ENCODE measurements around the gene IGSF21.

The IGSF21 gene

DNA sequence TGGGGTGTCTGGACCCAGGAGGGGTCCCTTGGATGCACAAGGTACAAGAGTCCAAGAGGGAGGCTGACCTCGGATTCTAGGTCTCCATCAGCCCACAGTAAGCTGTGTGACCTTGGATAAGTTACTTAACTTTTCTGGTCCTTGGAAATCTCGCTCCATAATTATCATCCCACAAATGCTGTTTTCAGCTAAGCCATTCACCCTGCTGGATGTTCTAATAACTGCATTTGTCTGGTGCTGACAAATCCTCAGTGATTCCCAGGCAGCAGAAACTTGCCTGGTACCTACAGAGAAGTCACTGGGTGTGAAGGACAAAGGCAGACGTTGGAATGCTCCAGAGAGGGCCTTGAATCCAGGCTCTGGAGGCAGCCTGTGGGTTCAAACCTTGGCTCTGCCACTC lies 89.7 kb downstream of the IGSF21 start:
- Histone ChIP-seq H3K27me3 (replicated peaks; ENCODE audit: control insufficient read depth, insufficient read depth, low read length) (peaks cover 1% of the 10 kb centered on the region; the same call in 1 of the 2 replicates), H3K36me3 (ENCODE audit: control insufficient read depth, insufficient read depth, low read length) (no peaks in the 10 kb centered on the region), H3K4me3 (replicated peaks; ENCODE audit: low read depth, low read length) (no peak overlapping the region)
- TF ChIP-seq, protein P1, sequence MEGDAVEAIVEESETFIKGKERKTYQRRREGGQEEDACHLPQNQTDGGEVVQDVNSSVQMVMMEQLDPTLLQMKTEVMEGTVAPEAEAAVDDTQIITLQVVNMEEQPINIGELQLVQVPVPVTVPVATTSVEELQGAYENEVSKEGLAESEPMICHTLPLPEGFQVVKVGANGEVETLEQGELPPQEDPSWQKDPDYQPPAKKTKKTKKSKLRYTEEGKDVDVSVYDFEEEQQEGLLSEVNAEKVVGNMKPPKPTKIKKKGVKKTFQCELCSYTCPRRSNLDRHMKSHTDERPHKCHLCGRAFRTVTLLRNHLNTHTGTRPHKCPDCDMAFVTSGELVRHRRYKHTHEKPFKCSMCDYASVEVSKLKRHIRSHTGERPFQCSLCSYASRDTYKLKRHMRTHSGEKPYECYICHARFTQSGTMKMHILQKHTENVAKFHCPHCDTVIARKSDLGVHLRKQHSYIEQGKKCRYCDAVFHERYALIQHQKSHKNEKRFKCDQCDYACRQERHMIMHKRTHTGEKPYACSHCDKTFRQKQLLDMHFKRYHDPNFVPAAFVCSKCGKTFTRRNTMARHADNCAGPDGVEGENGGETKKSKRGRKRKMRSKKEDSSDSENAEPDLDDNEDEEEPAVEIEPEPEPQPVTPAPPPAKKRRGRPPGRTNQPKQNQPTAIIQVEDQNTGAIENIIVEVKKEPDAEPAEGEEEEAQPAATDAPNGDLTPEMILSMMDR (IDR thresholded peaks at IDR 0.05; ENCODE audit: insufficient read depth, low read length, poor library complexity, severe bottlenecking): no peak
- no peak for DNase-seq (ENCODE audit: extremely low read depth, insufficient read length)

DNA sequence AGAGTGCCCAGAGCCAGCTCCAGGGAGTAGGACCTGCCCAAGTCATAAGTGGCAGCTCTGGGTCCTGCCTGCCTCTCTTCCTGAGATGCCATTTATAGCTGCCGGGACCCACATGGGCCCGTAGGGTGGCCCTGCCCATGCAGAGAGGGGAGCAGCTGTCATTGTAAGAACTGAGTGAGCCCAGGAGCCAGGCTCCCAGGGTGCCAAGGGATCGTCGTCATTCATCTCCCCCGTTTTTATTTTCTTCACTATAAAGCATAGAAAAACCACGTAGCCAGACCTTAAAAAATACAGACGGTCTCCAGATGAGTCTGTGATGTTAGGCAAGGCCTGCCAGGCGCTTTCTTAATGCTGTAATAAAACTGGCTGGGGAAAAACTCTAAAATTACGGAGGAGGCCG lies 90.7 kb downstream of the IGSF21 start:
- no peak overlapping the region for H3K4me3 ChIP-seq (replicated peaks; ENCODE audit: low read depth, low read length)
- no peaks in the 10 kb centered on the region for H3K36me3 ChIP-seq (ENCODE audit: control insufficient read depth, insufficient read depth, low read length)
- DNase-seq (ENCODE audit: extremely low read depth, insufficient read length): no peak
- TF ChIP-seq, protein P1 (IDR thresholded peaks at IDR 0.05; ENCODE audit: insufficient read depth, low read length, poor library complexity, severe bottlenecking): no peak
- peaks cover 1% of the 10 kb centered on the region; the same call in 1 of the 2 replicates for H3K27me3 ChIP-seq (replicated peaks; ENCODE audit: control insufficient read depth, insufficient read depth, low read length)

DNA sequence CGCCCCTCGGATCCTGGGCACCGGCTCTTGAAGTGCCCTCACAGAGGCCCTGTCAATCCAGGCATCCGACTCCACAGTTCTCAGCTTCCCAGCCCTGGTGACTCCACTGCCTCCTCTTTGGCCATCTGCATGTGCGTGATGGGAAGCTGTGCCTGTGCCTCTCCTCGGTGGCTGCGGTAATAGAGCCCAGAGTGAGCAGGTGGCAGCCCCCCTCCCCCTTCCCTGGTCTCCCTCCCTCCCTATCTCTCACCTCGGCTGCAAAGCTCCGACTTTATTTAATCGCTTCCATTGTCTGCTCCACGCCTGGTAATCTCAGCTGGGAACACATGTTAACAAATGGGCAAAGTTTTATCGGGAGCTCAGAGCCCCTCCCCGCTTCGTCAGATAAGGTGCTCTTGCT lies 91.9 kb downstream of the IGSF21 start:
- DNase-seq (ENCODE audit: extremely low read depth, insufficient read length): no peak
- no peak overlapping the region for H3K4me3 ChIP-seq (replicated peaks; ENCODE audit: low read depth, low read length)
- no peaks in the 10 kb centered on the region for H3K36me3 ChIP-seq (ENCODE audit: control insufficient read depth, insufficient read depth, low read length)
- TF ChIP-seq, protein P1 (IDR thresholded peaks at IDR 0.05; ENCODE audit: insufficient read depth, low read length, poor library complexity, severe bottlenecking): no peak
- peaks cover 1% of the 10 kb centered on the region; the same call in 1 of the 2 replicates for H3K27me3 ChIP-seq (replicated peaks; ENCODE audit: control insufficient read depth, insufficient read depth, low read length)

DNA sequence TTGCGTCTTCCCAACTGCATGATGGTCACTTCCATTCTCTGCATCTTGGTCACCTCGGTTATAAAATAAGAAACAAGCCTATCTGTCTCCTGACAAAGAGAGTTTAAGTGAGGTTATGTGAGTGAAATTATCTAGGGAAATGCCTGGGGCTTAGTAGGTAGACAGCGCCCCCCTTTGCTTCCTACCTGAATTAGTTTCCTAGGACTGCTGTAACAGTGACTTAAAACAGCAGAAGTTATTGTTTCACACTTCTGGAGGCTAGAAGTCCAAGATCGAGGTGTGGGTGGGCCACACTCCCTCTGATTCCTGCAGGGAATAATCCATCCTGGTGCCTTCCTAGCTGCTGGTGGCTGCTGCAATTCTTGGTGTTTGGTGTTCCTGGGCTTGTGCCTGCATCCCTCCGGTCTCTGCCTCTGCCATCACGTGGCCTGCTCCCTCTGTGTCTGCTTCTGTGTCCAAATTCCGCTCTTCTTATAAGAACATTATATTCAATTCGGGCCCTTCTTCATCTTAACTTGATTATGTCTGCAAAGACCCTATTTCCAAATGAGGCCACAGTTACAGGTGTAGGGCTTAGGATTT lies 92.6 kb downstream of the IGSF21 start:
- TF ChIP-seq, protein P1 (IDR thresholded peaks at IDR 0.05; ENCODE audit: insufficient read depth, low read length, poor library complexity, severe bottlenecking): no peak
- peaks cover 1% of the 10 kb centered on the region; the same call in 1 of the 2 replicates for H3K27me3 ChIP-seq (replicated peaks; ENCODE audit: control insufficient read depth, insufficient read depth, low read length)
- no peak for DNase-seq (ENCODE audit: extremely low read depth, insufficient read length)

DNA sequence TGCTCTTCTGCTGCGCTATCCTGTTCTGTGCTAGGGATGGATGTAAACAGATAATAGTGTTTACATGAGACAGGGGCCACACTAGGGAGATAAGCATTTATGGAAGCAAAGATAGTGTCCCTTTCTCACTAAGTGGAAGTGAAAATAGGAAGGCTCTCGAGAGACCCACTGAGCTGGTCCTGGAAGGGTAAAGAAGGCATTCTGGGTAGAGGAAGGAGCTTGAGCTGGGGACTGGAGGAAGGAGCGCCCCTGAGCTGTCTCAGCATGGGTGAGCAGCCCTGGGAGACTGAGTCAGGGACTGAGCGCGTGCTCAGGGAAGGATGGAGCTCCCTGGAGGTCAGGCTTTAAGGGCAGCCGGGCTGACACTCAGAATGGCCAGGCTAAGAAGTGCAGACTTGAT lies 93.3 kb downstream of the IGSF21 start:
- H3K36me3 ChIP-seq (ENCODE audit: control insufficient read depth, insufficient read depth, low read length): no peaks in the 10 kb centered on the region
- H3K27me3 ChIP-seq (replicated peaks; ENCODE audit: control insufficient read depth, insufficient read depth, low read length): peaks cover 1% of the 10 kb centered on the region; the same call in 1 of the 2 replicates
- no peak for DNase-seq (ENCODE audit: extremely low read depth, insufficient read length)
- H3K4me3 ChIP-seq (replicated peaks; ENCODE audit: low read depth, low read length): no peak overlapping the region
- TF ChIP-seq, protein P1 (IDR thresholded peaks at IDR 0.05; ENCODE audit: insufficient read depth, low read length, poor library complexity, severe bottlenecking): no peak

More for the DNA sequence above, 92.6 kb downstream of the IGSF21 start:
- Histone ChIP-seq H3K4me3 (replicated peaks; ENCODE audit: low read depth, low read length) (no peak overlapping the region), H3K36me3 (ENCODE audit: control insufficient read depth, insufficient read depth, low read length) (no peaks in the 10 kb centered on the region)

Data from GM06990 (cell line).